Endothelial cell of umbilical vein (primary cell): ENCODE measurements around the gene ARL10. TPM values are rescaled to one million over a fixed set of nuclear protein-coding genes. Genes with fewer than 3 reads are reported as not detected.

Source experiments
- BruUV-seq: library from RNA; stranded (reverse); fragments of 400-500 nt; replicated peaks from 2 replicates; lab custom pipeline; 2021; lab: Mats Ljungman, UMichigan
- CTCF ChIA-PET: fragments of 300-600, 350-600 bp; sonication (Branson Sonifier 250); formaldehyde crosslinking; loops from one replicate; lab custom pipeline; 2021; ENCODE audit warnings: antibody characterized with exemption, inconsistent platforms; lab: Charles Lee
- POLR2A ChIA-PET: fragments of 300-600, 350-600 bp; sonication (Branson Sonifier 250); formaldehyde crosslinking; loops from one replicate; lab custom pipeline; 2021; ENCODE audit warnings: antibody characterized with exemption, inconsistent platforms; lab: Charles Lee
- DNase-seq: peaks from one replicate; pipeline ENCODE4 v3.0.0-alpha.2; 2011; ENCODE audit warnings: low read depth, low spot score
- FAIRE-seq: peaks from 2 replicates; lab custom pipeline; 2011; peaks lifted over from hg19 to GRCh38; lab: Jason Lieb, UNC
- H2AFZ ChIP-seq: 2 replicates; pipeline ENCODE4 v1.6.0; 2012; ENCODE audit warnings: low read depth, low read length, control low read depth, inconsistent platforms
- H3K27ac ChIP-seq: 2 replicates; pipeline ENCODE4 v1.5.1; 2011; ENCODE audit warnings: low read depth, mild to moderate bottlenecking, control low read depth, low read length, moderate library complexity; ENCODE audit not compliant: insufficient read depth
- H3K27me3 ChIP-seq, 2 experiments: 2 replicates each; pipeline versions ENCODE4 v1.6.0 to v1.6.1; 2011; ENCODE audit warnings: low read length in 2 of 2, mixed read lengths in 1 of 2; ENCODE audit not compliant: control insufficient read depth in 2 of 2, insufficient read depth in 2 of 2
- H3K36me3 ChIP-seq, 2 experiments: 2 replicates in 1 of 2; 3 replicates in 1 of 2; pipeline ENCODE4 v1.5.1; 2011; ENCODE audit warnings: low read length in 2 of 2, mild to moderate bottlenecking in 1 of 2, moderate library complexity in 1 of 2; ENCODE audit not compliant: control insufficient read depth in 2 of 2, insufficient read depth in 2 of 2; ENCODE audit errors: extremely low read depth in 1 of 2
- H3K4me1 ChIP-seq: 3 replicates; pipeline ENCODE4 v1.5.1; 2011; ENCODE audit warnings: mild to moderate bottlenecking, low read length; ENCODE audit not compliant: control insufficient read depth, insufficient read depth; ENCODE audit errors: extremely low read depth
- H3K4me2 ChIP-seq: 2 replicates; pipeline ENCODE4 v1.6.1; 2011; ENCODE audit warnings: low read length, control low read depth, mixed read lengths; ENCODE audit not compliant: insufficient read depth
- H3K4me3 ChIP-seq, 3 experiments: fragments of 200-600 bp in 1 of 3; sonication (generic), shearing (Covaris generic) in 1 of 3; replicated peaks in 1 of 3; 2 replicates each; pipeline ENCODE4 v1.5.1; 2011 to 2016; ENCODE audit warnings: control low read depth in 3 of 3, low read length in 3 of 3, mild to moderate bottlenecking in 2 of 3, inconsistent platforms in 1 of 3, low read depth in 1 of 3, moderate library complexity in 1 of 3; ENCODE audit not compliant: insufficient read depth in 1 of 3
- H3K79me2 ChIP-seq: 2 replicates; pipeline ENCODE4 v1.6.0; 2012; ENCODE audit warnings: low read length, inconsistent platforms; ENCODE audit not compliant: control insufficient read depth, insufficient read depth
- H3K9ac ChIP-seq: replicated peaks from 2 replicates; pipeline ENCODE3; 2011; ENCODE audit warnings: low read length, control low read depth; ENCODE audit not compliant: insufficient read depth; ENCODE audit errors: extremely low read depth
- H3K9me1 ChIP-seq: replicated peaks from 3 replicates; pipeline ENCODE4 v1.6.0; 2011; ENCODE audit warnings: mild to moderate bottlenecking, low read length; ENCODE audit not compliant: control insufficient read depth, insufficient read depth; ENCODE audit errors: extremely low read depth
- H3K9me3 ChIP-seq: replicated peaks from 2 replicates; pipeline ENCODE4 v1.5.1; 2012; ENCODE audit warnings: low read length, inconsistent platforms; ENCODE audit not compliant: control insufficient read depth, insufficient read depth
- H4K20me1 ChIP-seq: replicated peaks from 2 replicates; pipeline ENCODE3; 2011; ENCODE audit warnings: mild to moderate bottlenecking, low read length; ENCODE audit not compliant: control insufficient read depth, insufficient read depth; ENCODE audit errors: extremely low read depth
- CTCF ChIP-seq, 2 donors: IDR thresholded peaks; 1 replicate in 1 of 2; 2 replicates in 1 of 2; pipeline ENCODE4 v1.5.1; 2011; ENCODE audit warnings: low read length in 2 of 2, mild to moderate bottlenecking in 2 of 2, moderate library complexity in 2 of 2, control low read depth in 1 of 2, inconsistent platforms in 1 of 2, low read depth in 1 of 2; ENCODE audit not compliant: insufficient read depth in 1 of 2; ENCODE audit errors: extremely low read depth in 1 of 2
- EZH2 ChIP-seq: IDR thresholded peaks from 2 replicates; pipeline ENCODE4 v1.6.1; 2012; ENCODE audit warnings: borderline replicate concordance, low read depth, mild to moderate bottlenecking, moderate library complexity, low read length, inconsistent platforms; ENCODE audit not compliant: severe bottlenecking
- FOS ChIP-seq: IDR thresholded peaks from 2 replicates; pipeline ENCODE4 v1.6.1; 2011; ENCODE audit warnings: mild to moderate bottlenecking, low read length, moderate library complexity, borderline replicate concordance; ENCODE audit not compliant: insufficient read depth
- GATA2 ChIP-seq: IDR thresholded peaks from 2 replicates; pipeline ENCODE4 v1.7.0; 2011; ENCODE audit warnings: low read depth, mild to moderate bottlenecking, moderate library complexity, mixed read lengths, low read length; ENCODE audit not compliant: insufficient read length, insufficient read depth
- JUN ChIP-seq: IDR thresholded peaks from 2 replicates; pipeline ENCODE4 v1.6.1; 2011; ENCODE audit warnings: borderline replicate concordance, low read depth; ENCODE audit not compliant: insufficient read length, insufficient read depth
- MAX ChIP-seq: IDR thresholded peaks from 2 replicates; pipeline ENCODE4 v1.6.1; 2011; ENCODE audit not compliant: insufficient read depth, insufficient read length
- MYC ChIP-seq: IDR thresholded peaks from one replicate; pipeline ENCODE4 v1.6.1; 2011; ENCODE audit warnings: mild to moderate bottlenecking, low read depth, low read length
- POLR2A ChIP-seq: IDR thresholded peaks from 2 replicates; pipeline ENCODE4 v1.6.1; 2012; ENCODE audit warnings: low read depth, mild to moderate bottlenecking, control low read depth, low read length
- POLR2AphosphoS5 ChIP-seq: IDR thresholded peaks from 2 replicates; pipeline ENCODE4 v1.6.1; 2012; ENCODE audit warnings: low read depth, mild to moderate bottlenecking, control low read depth, low read length, moderate library complexity; ENCODE audit not compliant: insufficient read depth
- dilution Hi-C: fragments of 300-500 bp; cut with MboI; formaldehyde crosslinking; loops from one replicate; pipeline ENCODE4 v1.15.0; 2019; ENCODE audit warnings: low sequenced_read_pairs; ENCODE audit not compliant: extremely low pct_ligation_motif_present
- intact Hi-C: fragments of 100-400 bp; cut with micrococcal nuclease; formaldehyde crosslinking; loops from one replicate; pipeline ENCODE4 v1.10.0; 2022
- polyA plus RNA-seq, 4 experiments: library from polyadenylated mRNA; depleted of rRNA in 3 of 4; stranded (reverse) in 3 of 4; unstranded in 1 of 4; fragments of >200 nt; gene quantifications; 2 replicates each; pipeline versions ENCODE4 v1.2.1 to v1.2.3, GENCODE V29; 2011 to 2012; ENCODE audit warnings: missing spikeins in 1 of 4
- total RNA-seq: library from RNA; stranded (reverse); gene quantifications from 2 replicates; pipeline ENCODE4 v1.2.3, GENCODE V29; 2021

ARL10 gene
- total and polyA plus RNA-seq, 2 donors (not counting 3 experiments of a cell fraction or from before 2014, with no cell fraction given) = 7.7 to 20.7 TPM

GRCh38 chr5:176317534-176318374 lies 47.5 kb upstream of the ARL10 start:
- ChIA-PET CTCF (no interaction called here), POLR2A (no interaction called here)
- Histone ChIP-seq H3K4me2 (no peak overlapping the region), H4K20me1 (no peaks in the 10 kb centered on the region), H3K4me1 (no peaks in the 10 kb centered on the region), H3K79me2 (no peaks in the 10 kb centered on the region), H3K27ac (no peak overlapping the region), H3K9me3 (no peaks in the 10 kb centered on the region), H3K4me3 (no peak overlapping the region), H3K27me3 (no peaks in the 10 kb centered on the region), H3K9me1 (no peaks in the 10 kb centered on the region), H3K36me3 (peaks cover 2 to 3% of the 10 kb centered on the region in 2 experiments), H2AFZ (no peak overlapping the region), H3K9ac (no peak overlapping the region)
- DNase-seq (no peak), FAIRE-seq (no peak)
- TF ChIP-seq MYC (no peak), CTCF (IDR thresholded peaks at IDR 0.05; ENCODE audit: extremely low read depth in 1 of 2, insufficient read depth in 1 of 2, low read depth in 1 of 2, low read length in 2 of 2) (no peak), POLR2A (no peak), MAX (no peak), FOS (no peak), POLR2AphosphoS5 (no peak), JUN (no peak), GATA2 (no peak), EZH2 (no peak)
- dilution Hi-C loops (no loop called here), intact Hi-C loops (no loop called here)
- BruUV-seq = no TSS peak
